IPS-18a (cell line): ENCODE data around the gene NUP62CL.

Experiments used
- H3K27ac ChIP-seq: one replicate; pipeline ENCODE4 v1.5.1; 2013; ENCODE audit warnings: low read length
- H3K27me3 ChIP-seq: one replicate; pipeline ENCODE4 v1.6.1; 2013; ENCODE audit warnings: mild to moderate bottlenecking, low read length; ENCODE audit not compliant: control insufficient read depth, insufficient read depth
- H3K36me3 ChIP-seq: one replicate; pipeline ENCODE4 v1.6.1; 2013; ENCODE audit warnings: low read depth, low read length; ENCODE audit not compliant: control insufficient read depth
- H3K4me1 ChIP-seq: one replicate; pipeline ENCODE4 v1.6.1; 2013; ENCODE audit warnings: low read depth, low read length; ENCODE audit not compliant: control insufficient read depth
- H3K4me3 ChIP-seq: one replicate; pipeline ENCODE4 v1.5.1; 2013; ENCODE audit warnings: low read length
- H3K9ac ChIP-seq: one replicate; pipeline ENCODE4 v1.6.1; 2013; ENCODE audit warnings: mild to moderate bottlenecking, low read length, moderate library complexity
- H3K9me3 ChIP-seq: one replicate; pipeline ENCODE4 v1.6.1; 2013; ENCODE audit warnings: low read depth, low read length; ENCODE audit not compliant: control insufficient read depth

NUP62CL gene

DNA sequence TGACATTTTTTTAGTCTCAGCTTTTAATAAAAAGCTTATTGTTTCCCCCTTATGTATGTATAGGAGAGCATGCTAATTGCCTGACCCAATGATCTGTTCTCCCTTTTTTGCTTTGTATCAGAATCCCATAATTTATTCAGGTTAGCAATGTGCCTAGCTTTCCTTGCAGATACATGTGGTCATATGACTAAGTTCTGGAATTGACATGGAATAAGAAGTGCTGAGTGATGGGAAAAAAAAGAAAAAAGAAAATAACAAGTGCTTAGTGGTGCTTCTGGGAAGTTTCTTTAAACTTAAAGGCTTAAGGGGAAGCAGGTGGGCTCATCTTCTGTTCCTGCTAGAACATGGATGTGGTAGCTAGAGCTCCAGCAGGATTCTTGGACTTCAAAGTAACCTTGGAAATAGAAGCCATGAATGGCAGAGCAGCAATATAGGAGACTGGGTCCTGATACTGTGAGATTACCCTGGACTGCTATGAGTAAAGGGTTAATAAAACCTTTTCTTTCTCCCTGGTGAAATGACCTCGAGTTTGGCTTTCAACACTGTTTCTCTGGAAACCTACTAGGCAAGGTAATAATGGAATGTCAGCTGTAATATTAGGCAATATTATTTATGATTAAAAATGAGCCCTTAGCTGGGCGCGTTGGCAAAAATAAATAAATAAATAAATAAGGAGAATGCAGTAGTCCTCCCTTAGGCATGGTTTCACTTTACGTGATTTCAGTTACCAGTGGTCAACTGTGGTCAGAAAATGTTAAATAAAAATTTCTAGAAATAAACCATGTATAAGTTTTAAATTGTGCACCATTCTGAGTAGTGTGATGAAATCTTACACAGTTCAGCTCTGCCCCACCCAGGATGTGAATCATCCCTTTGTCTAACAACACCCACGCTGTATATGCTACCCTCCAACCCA is 70.9 kb downstream of the NUP62CL start:
- no peaks in the 10 kb centered on the region for H3K27me3 ChIP-seq
- H3K9ac ChIP-seq = no peak overlapping the region
- no peaks in the 10 kb centered on the region for H3K36me3 ChIP-seq
- no peak overlapping the region for H3K27ac ChIP-seq
- no peaks in the 10 kb centered on the region for H3K4me1 ChIP-seq
- no peak overlapping the region for H3K4me3 ChIP-seq
- H3K9me3 ChIP-seq = no peaks in the 10 kb centered on the region

DNA sequence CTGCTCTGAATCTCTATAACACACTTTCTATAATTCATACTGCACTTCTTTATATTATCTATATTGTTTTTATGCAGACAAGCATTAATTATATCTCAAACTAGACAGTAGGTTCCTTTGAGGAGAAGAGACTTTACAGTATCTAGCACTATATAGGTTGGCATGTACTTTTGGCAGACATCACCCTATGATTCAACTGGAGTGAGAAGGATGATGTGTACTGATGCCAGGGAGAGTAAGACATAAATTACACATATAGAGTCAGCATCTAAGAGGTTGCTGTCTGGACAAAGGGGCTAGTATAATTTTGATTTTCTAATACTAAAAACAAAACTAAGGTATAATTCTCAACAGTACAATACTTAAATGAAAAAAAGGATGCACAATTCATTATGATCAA is 82.5 kb downstream of the NUP62CL start:
- Histone ChIP-seq H3K4me1 (no peaks in the 10 kb centered on the region), H3K27ac (no peak overlapping the region), H3K4me3 (no peak overlapping the region), H3K9me3 (no peaks in the 10 kb centered on the region), H3K9ac (no peak overlapping the region), H3K27me3 (no peaks in the 10 kb centered on the region), H3K36me3 (no peaks in the 10 kb centered on the region)

DNA sequence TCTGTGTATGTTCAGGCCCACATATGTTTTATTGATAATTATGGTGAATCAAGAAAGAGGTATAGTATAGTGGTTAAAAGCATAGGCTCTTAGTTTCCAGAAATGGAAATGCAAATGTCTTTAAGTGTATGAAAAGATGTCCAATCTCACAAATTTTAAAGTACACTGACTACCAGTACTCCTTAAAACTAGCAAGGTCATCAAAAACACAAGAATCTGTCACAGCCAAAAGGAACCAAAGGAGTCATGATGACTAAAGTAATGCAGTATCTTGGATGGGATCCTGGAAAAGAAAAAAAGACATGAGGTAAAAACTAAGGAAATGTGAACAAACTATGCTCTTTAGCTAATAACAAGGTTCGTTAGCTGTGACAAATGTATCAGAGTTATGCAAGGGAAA is 87.0 kb downstream of the NUP62CL start:
- Histone ChIP-seq H3K36me3 (peaks cover 22% of the 10 kb centered on the region), H3K27me3 (no peaks in the 10 kb centered on the region), H3K4me3 (peak overlapping the region; percentile 76), H3K9ac (no peak overlapping the region), H3K9me3 (no peaks in the 10 kb centered on the region), H3K27ac (no peak overlapping the region), H3K4me1 (peaks cover 7% of the 10 kb centered on the region)

DNA sequence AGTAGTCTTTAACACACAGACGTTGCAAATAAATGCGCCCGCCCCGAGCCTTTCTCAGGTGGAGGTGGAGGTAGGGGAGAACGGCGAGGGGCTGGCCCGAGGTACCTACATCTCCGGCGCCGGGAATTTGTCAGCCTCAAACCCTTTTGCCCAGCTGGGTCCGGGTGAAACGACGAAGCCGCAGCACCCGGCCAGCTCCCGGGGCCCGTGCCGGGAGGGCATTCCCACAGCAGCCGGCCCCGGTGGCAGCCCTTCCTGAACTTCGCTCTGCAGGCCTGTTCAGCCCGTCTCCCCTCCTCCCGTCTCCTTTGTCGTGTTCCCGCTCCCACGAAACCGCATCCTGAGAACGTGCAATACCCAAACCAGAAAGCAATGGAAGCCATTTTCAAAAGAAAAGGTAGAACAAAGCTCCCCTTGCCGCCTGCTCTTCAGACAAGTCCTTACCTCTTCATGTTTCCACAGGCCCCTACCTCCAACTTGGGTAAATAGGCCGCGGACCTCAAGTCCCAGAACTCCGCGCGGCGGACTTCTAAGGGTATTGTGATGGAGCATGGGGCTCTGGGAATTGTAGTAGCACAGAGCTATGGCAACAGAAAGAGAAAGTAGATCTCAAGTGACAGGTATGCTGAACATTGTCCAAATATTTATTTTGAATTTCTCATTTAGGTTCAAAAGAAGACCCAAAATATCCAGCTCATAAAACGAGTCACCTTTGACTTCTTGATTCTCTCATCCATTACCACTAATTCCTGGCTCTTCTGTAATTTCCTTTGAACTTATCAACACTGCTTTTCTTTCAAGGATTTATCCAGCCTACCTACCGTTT is 87.7 kb downstream of the NUP62CL start, which contains the start of gene RBM41:
TSS of gene RBM41 (minus strand) at position 501 of the 826 bp plus-strand sequence. CDS start at position 452, 49 bp downstream.
- Histone ChIP-seq H3K4me1 (peaks cover 7% of the 10 kb centered on the region), H3K4me3 (peak within 1 kb of the TSS; percentile 76), H3K27ac (peak within 1 kb of the TSS; percentile 84), H3K36me3 (peaks cover 30% of the 10 kb centered on the region), H3K9ac (peak within 1 kb of the TSS; percentile 96), H3K9me3 (no peaks in the 10 kb centered on the region), H3K27me3 (no peaks in the 10 kb centered on the region)

DNA sequence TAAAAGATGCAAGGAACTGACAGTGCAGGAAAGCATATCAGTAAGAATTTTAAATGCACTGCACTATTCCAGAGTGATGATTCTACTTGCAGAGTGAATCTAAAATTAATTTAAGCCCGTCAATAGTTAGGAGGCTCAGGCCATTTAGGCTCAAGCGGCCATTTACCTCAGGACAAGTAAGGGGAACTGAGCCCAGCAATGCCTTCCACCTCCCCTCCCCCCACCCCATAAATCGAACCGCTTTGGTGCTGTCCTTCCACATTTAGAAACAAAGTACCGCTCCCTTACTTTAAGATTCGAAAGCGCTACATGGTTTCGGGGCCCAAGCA is 88.3 kb downstream of the NUP62CL start:
- peak overlapping the region; percentile 76 for H3K4me3 ChIP-seq
- peak overlapping the region; percentile 84 for H3K27ac ChIP-seq

DNA sequence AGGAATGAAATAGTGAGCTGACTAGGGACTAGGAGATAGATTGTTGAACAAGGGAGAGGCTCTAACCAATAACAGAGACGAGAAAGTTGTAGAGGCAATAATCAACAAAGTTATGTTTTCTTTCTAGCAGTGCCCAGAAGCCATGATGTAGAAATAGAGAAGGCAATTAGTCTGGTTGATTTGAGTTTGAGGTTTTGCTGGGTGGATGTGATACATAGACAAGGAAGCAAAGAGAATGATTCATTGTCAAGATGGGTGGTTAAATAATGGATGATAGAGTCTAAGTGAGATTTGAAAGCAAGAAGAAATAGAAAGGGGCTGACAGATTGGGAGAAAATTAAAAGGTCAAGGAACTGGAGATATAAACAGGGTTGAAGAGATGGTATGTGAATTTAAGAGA is 98.8 kb downstream of the NUP62CL start:
- H3K4me3 ChIP-seq = no peak overlapping the region
- no peak overlapping the region for H3K27ac ChIP-seq
- no peak overlapping the region for H3K9ac ChIP-seq
- H3K9me3 ChIP-seq = no peaks in the 10 kb centered on the region
- no peaks in the 10 kb centered on the region for H3K4me1 ChIP-seq
- H3K36me3 ChIP-seq = peaks cover 43% of the 10 kb centered on the region
- no peaks in the 10 kb centered on the region for H3K27me3 ChIP-seq

More for the DNA sequence above, 88.3 kb downstream of the NUP62CL start:
- H3K36me3 ChIP-seq = peaks cover 35% of the 10 kb centered on the region
- H3K9me3 ChIP-seq = no peaks in the 10 kb centered on the region
- peak overlapping the region; percentile 96 for H3K9ac ChIP-seq
- H3K27me3 ChIP-seq = no peaks in the 10 kb centered on the region
- peaks cover 7% of the 10 kb centered on the region for H3K4me1 ChIP-seq

DNA sequence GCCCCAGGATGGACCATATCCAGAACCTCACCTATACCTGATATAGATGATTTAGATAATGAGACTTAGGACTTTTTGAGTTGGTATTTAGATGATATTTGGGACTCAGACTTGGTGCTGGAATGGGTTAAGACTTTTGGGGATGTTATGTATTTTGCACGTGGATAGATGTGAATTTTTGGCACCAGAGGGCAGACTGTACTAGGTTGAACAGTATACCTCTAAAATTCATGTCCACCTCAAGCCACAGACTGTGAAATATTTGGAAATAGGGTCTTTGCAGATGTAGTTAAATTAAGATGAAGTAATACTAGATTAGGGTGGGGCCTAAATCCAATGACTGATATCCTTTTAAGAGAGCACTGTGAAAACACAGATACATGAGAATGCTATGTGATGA is 103.3 kb downstream of the NUP62CL start:
- H3K4me3 ChIP-seq = no peak overlapping the region
- H3K4me1 ChIP-seq = no peaks in the 10 kb centered on the region
- no peaks in the 10 kb centered on the region for H3K27me3 ChIP-seq
- H3K9ac ChIP-seq = no peak overlapping the region
- H3K36me3 ChIP-seq = peaks cover 35% of the 10 kb centered on the region
- no peaks in the 10 kb centered on the region for H3K9me3 ChIP-seq
- no peak overlapping the region for H3K27ac ChIP-seq

DNA sequence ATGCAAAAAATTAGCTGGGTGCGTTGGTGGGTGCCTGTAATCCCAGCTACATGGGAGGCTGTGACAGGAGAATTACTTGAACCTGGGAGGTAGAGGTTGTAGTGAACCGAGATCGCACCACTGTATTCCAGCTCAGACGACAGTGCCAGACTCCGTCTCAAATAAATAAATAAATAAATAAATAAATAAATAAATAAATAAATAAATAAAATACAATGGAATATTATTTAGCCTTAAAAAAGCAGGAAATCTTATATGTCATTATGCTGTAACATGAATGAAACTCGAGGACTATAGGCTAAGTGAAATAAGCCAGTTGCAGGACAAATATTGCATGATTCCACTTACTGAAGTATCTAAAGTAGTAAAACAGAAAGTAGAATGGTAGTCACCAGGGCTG is 130.1 kb downstream of the NUP62CL start:
- Histone ChIP-seq H3K9me3 (no peaks in the 10 kb centered on the region), H3K27ac (no peak overlapping the region)

More for the DNA sequence above, 130.1 kb downstream of the NUP62CL start:
- Histone ChIP-seq H3K4me1 (no peaks in the 10 kb centered on the region), H3K4me3 (no peak overlapping the region), H3K27me3 (no peaks in the 10 kb centered on the region), H3K36me3 (no peaks in the 10 kb centered on the region), H3K9ac (no peak overlapping the region)
